Stimulated activated CD4-positive, alpha-beta T cell treated with anti-CD3 and anti-CD28 coated beads, Interleukin-12 subunit alpha, Interleukin-12 subunit beta, amount 100 ng/mL, for 4 hours (primary cell): ENCODE data around the gene ISG20.
A peak's percentile ranks its signal among the peaks of the same experiment; 100 is the strongest.
"Not testable (repeated sequence)": the region's sequence is repeated elsewhere in the genome, so short reads cannot be mapped to it uniquely, and the experiment has no call there.

Experiments used
- DNase-seq: peaks from one replicate; pipeline ENCODE4 v3.0.0-alpha.2; 2020

Gene ISG20

GRCh38 chr15:88619796-88620195 lies 19.0 kb upstream of the ISG20 start:
- no peak for DNase-seq

GRCh38 chr15:88620995-88621772 lies 17.6 kb upstream of the ISG20 start, which contains the start of gene AEN:
TSS of gene AEN (plus strand) at chr15:88621340. CDS start at chr15:88626210, 4,870 bp downstream.
- DNase-seq: peak; percentile 92

- no peak for DNase-seq
Observed at GRCh38 chr15:88621789-88622604, 16.8 kb upstream of the ISG20 start.

GRCh38 chr15:88622605-88622975 lies 16.2 kb upstream of the ISG20 start:
- DNase-seq: no peak

- DNase-seq: peak; percentile 44
Observed at GRCh38 chr15:88623061-88623460, 15.8 kb upstream of the ISG20 start.

GRCh38 chr15:88623632-88624031 lies 15.2 kb upstream of the ISG20 start:
- no peak for DNase-seq

GRCh38 chr15:88624156-88624970 lies 14.5 kb upstream of the ISG20 start:
- DNase-seq: no peak

GRCh38 chr15:88624971-88625490 lies 13.8 kb upstream of the ISG20 start:
- DNase-seq: no peak

- no peak for DNase-seq
Observed at GRCh38 chr15:88625943-88626741, 12.7 kb upstream of the ISG20 start.

- DNase-seq: no peak
Observed at GRCh38 chr15:88627463-88627862, 11.4 kb upstream of the ISG20 start.

- no peak for DNase-seq
Observed at GRCh38 chr15:88628018-88628654, 10.7 kb upstream of the ISG20 start.

GRCh38 chr15:88629071-88629470 lies 9.7 kb upstream of the ISG20 start:
- DNase-seq: no peak

GRCh38 chr15:88630141-88630721 lies 8.6 kb upstream of the ISG20 start:
- DNase-seq: no peak

GRCh38 chr15:88630798-88631463 lies 7.9 kb upstream of the ISG20 start:
- DNase-seq: no peak

GRCh38 chr15:88631464-88632028 lies 7.3 kb upstream of the ISG20 start:
- DNase-seq: no peak

- not testable (repeated sequence) for DNase-seq
Observed at GRCh38 chr15:88632797-88633196, 6.0 kb upstream of the ISG20 start.

- no peak for DNase-seq
Observed at GRCh38 chr15:88634449-88634848, 4.4 kb upstream of the ISG20 start.

- DNase-seq: no peak
Observed at GRCh38 chr15:88635318-88635717, 3.5 kb upstream of the ISG20 start.

- no peak for DNase-seq
Observed at GRCh38 chr15:88636050-88636449, 2.8 kb upstream of the ISG20 start.

GRCh38 chr15:88636654-88637053 lies 2.2 kb upstream of the ISG20 start:
- DNase-seq: no peak
